HCT116 (cell line): ENCODE data around the gene ITK. TPM values are rescaled to one million over a fixed set of nuclear protein-coding genes. Genes with fewer than 3 reads are reported as not detected.

ENCODE experiments used
- ATAC-seq: fragments of 200-7000 bp; cut with Tn5 transposase; 2 replicates; pipeline ENCODE4 v1.9.1; 2020; ENCODE audit warnings: mild to moderate bottlenecking, moderate library complexity
- BruUV-seq: library from RNA; stranded (reverse); fragments of 400-500 nt; replicated peaks from 2 replicates; lab custom pipeline; 2021; lab: Mats Ljungman, UMichigan
- CTCF ChIA-PET: fragments of 300-600 bp; sonication (Branson Sonifier 250); formaldehyde crosslinking; loops from one replicate; lab custom pipeline; 2021; ENCODE audit warnings: antibody characterized with exemption; lab: Charles Lee
- POLR2A ChIA-PET: fragments of 300-600, 350-600 bp; sonication (Branson Sonifier 250); formaldehyde crosslinking; loops from one replicate; lab custom pipeline; 2021; ENCODE audit warnings: antibody characterized with exemption; lab: Charles Lee
- RAD21 ChIA-PET, 2 experiments: fragments of 300-600 bp; sonication (Branson Sonifier 250); formaldehyde crosslinking; loops; one replicate each; lab custom pipeline; 2023; ENCODE audit warnings: low total read pairs in 2 of 2; ENCODE audit not compliant: uncharacterized antibody in 2 of 2, unreplicated experiment in 2 of 2, low non-redundant PET in 1 of 2; lab: Charles Lee
- DNase-seq: peaks from one replicate; pipeline ENCODE4 v3.0.0-alpha.2; 2010; ENCODE audit warnings: low read depth, low spot score
- H2AFZ ChIP-seq: fragments of 200-600 bp; shearing (Covaris generic), sonication (generic); 2 replicates; pipeline ENCODE4 v1.6.1; 2017; ENCODE audit warnings: low read depth, mixed run types, mixed read lengths, antibody characterized with exemption, low read length; ENCODE audit not compliant: poor library complexity, severe bottlenecking
- H3K27ac ChIP-seq: 2 replicates; pipeline ENCODE4 v1.5.1; 2012; ENCODE audit warnings: low read depth, low read length
- H3K27me3 ChIP-seq: fragments of 200-600 bp; sonication (generic); 2 replicates; pipeline ENCODE4 v1.6.1; 2016; ENCODE audit warnings: mixed run types, low read length, mixed read lengths; ENCODE audit not compliant: insufficient read depth
- H3K36me3 ChIP-seq, 2 experiments: fragments of 200-500 bp in 1 of 2; fragments of 200-600 bp in 1 of 2; sonication (Bioruptor generic) in 1 of 2; sonication (generic) in 1 of 2; 2 replicates each; pipeline versions ENCODE4 v1.5.1 to v1.6.1; 2014 to 2016; ENCODE audit warnings: low read length in 2 of 2, inconsistent platforms in 1 of 2, mixed read lengths in 1 of 2, mixed run types in 1 of 2; ENCODE audit not compliant: insufficient read depth in 2 of 2, control insufficient read depth in 1 of 2
- H3K4me1 ChIP-seq, 2 experiments: fragments of 200-600 bp in 1 of 2; sonication (generic) in 1 of 2; 2 replicates each; pipeline versions ENCODE4 v1.5.1 to v1.6.1; 2012 to 2017; ENCODE audit warnings: low read length in 2 of 2, inconsistent platforms in 1 of 2, mild to moderate bottlenecking in 1 of 2, mixed read lengths in 1 of 2, mixed run types in 1 of 2, moderate library complexity in 1 of 2; ENCODE audit not compliant: insufficient read depth in 2 of 2, control insufficient read depth in 1 of 2
- H3K4me2 ChIP-seq: fragments of 200-600 bp; sonication (generic); 2 replicates; pipeline ENCODE4 v1.6.1; 2017; ENCODE audit warnings: mixed run types, low read length, mixed read lengths
- H3K4me3 ChIP-seq, 2 experiments: fragments of 200-600 bp in 1 of 2; sonication (generic) in 1 of 2; replicated peaks in 1 of 2; 2 replicates each; pipeline ENCODE4 v1.5.1; 2011 to 2016; ENCODE audit warnings: low read length in 2 of 2, control low read depth in 1 of 2, low read depth in 1 of 2, mild to moderate bottlenecking in 1 of 2, mixed read lengths in 1 of 2, mixed run types in 1 of 2
- H3K79me2 ChIP-seq: fragments of 200-600 bp; sonication (generic); 2 replicates; pipeline ENCODE4 v1.6.1; 2017; ENCODE audit warnings: mild to moderate bottlenecking, mixed run types, low read length, moderate library complexity, mixed read lengths; ENCODE audit not compliant: insufficient read depth
- H3K9ac ChIP-seq: fragments of 200-600 bp; sonication (generic); 2 replicates; pipeline ENCODE4 v1.6.1; 2016; ENCODE audit warnings: low read length, mixed read lengths
- H3K9me2 ChIP-seq: fragments of 200-600 bp; sonication (generic), shearing (Covaris generic); 2 replicates; pipeline ENCODE4 v1.6.1; 2017; ENCODE audit warnings: mixed run types, mild to moderate bottlenecking, moderate library complexity; ENCODE audit not compliant: insufficient read depth
- H3K9me3 ChIP-seq, 2 experiments: fragments of 200-500 bp in 1 of 2; fragments of 200-600 bp in 1 of 2; sonication (Bioruptor generic) in 1 of 2; sonication (generic) in 1 of 2; 2 replicates each; pipeline ENCODE4 v1.6.1; 2014 to 2017; ENCODE audit warnings: low read length in 2 of 2, mixed read lengths in 2 of 2, inconsistent platforms in 1 of 2, low read depth in 1 of 2, mild to moderate bottlenecking in 1 of 2, mixed run types in 1 of 2, moderate library complexity in 1 of 2; ENCODE audit not compliant: control insufficient read depth in 1 of 2, insufficient read depth in 1 of 2
- H4K20me1 ChIP-seq: fragments of 200-600 bp; sonication (generic), shearing (Covaris generic); 2 replicates; pipeline ENCODE4 v1.6.1; 2017; ENCODE audit warnings: mixed run types, mild to moderate bottlenecking, moderate library complexity; ENCODE audit not compliant: insufficient read depth
- CEBPB ChIP-seq: IDR thresholded peaks from 2 replicates; pipeline ENCODE4 v1.6.1; 2012; ENCODE audit warnings: low read depth
- REST ChIP-seq: IDR thresholded peaks from 2 replicates; pipeline ENCODE4 v1.6.1; 2012; ENCODE audit warnings: low read depth
- ZBTB33 ChIP-seq: IDR thresholded peaks from 2 replicates; pipeline ENCODE4 v1.6.1; 2011; ENCODE audit warnings: mild to moderate bottlenecking, low read length, moderate library complexity; ENCODE audit not compliant: insufficient replicate concordance; ENCODE audit errors: extremely low read depth
- intact Hi-C: fragments of 100-400 bp; cut with micrococcal nuclease; formaldehyde crosslinking; loops from 2 replicates; pipeline ENCODE4 v1.10.0; 2022
- total RNA-seq: library from RNA; stranded (reverse); gene quantifications from one replicate; pipeline ENCODE4 v1.2.1, GENCODE V29; 2021; ENCODE audit not compliant: unreplicated experiment

ITK gene
- total RNA-seq, 1 experiment from 2014 or later, result 0.37 TPM

GRCh38 chr5:157201857-157202256 lies 21.2 kb downstream of the ITK start:
- H3K79me2 ChIP-seq, result no peaks in the 10 kb centered on the region
- RAD21 ChIA-PET, result no interaction called here
- TF ChIP-seq REST (no peak), CEBPB (no peak), ZBTB33 (no peak)
- TF ChIP-seq, all 23 proteins: peak for 0
- Histone ChIP-seq H3K9ac (no peak overlapping the region), H3K4me1 (no peaks in the 10 kb centered on the region), H3K4me2 (no peak overlapping the region), H3K36me3 (no peaks in the 10 kb centered on the region), H3K9me3 (no peaks in the 10 kb centered on the region), H3K4me3 (no peak overlapping the region), H3K27ac (no peak overlapping the region), H4K20me1 (no peaks in the 10 kb centered on the region), H3K27me3 (peaks cover 23% of the 10 kb centered on the region), H3K9me2 (no peaks in the 10 kb centered on the region), H2AFZ (no peak overlapping the region)
- CTCF ChIA-PET, result no interaction called here
- DNase-seq (no peak), ATAC-seq (no peak)
- POLR2A ChIA-PET, result no interaction called here
- BruUV-seq, result no TSS peak
- intact Hi-C loops, result no loop called here
